DND-41 (cell line): ENCODE data around the gene WDFY4.

Experiments
- CTCF ChIP-seq: IDR thresholded peaks from 2 replicates; pipeline ENCODE4 v1.5.1; 2012; ENCODE audit warnings: borderline replicate concordance, low read length, moderate library complexity, mild to moderate bottlenecking; ENCODE audit not compliant: poor library complexity, severe bottlenecking; ENCODE audit errors: extremely low read depth
- EZH2 ChIP-seq: IDR thresholded peaks from 3 replicates; pipeline ENCODE4 v1.6.1; 2012; ENCODE audit warnings: borderline replicate concordance, low read depth, mild to moderate bottlenecking, moderate library complexity, low read length, inconsistent platforms; ENCODE audit not compliant: severe bottlenecking

DNA sequence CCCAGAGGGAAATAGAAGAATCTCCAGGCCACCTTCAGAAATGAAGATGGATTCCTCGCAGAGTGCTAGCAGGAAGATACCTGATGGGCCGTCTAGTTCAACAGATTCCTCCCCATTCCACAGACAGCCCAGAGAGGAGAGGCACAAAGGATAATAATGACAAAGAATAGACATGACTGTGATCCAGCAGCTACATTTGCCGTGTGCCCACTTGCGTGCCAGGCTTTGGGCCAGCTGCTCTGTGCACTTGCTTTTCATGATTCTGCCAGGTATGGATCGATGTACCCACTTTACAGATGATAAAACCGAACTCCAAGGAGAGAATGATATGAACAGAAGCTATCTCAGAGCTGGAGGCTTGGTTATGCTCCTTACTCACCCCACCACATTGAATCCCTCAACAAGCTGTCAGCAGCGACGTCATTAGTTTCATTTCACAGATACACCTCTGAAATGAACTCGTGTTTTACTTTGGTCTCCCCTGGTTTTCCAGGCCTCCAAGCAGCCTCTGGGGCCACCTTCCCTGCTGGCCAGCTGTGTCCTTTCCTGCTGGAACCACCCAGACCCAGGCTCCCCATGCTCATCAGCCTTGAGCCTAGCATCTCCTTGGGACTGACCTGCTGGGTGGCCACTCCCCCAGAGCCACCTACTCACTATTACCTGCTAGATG is 11.9 kb upstream of the WDFY4 start:
- TF ChIP-seq CTCF (no peak), EZH2 (no peak)
